Renal cortex interstitium (tissue), 11 donors: ENCODE measurements around the gene MBD4. TPM values are rescaled to one million over a fixed set of nuclear protein-coding genes. Genes with fewer than 3 reads are reported as not detected.
"Not testable (repeated sequence)": the region's sequence is repeated elsewhere in the genome, so short reads cannot be mapped to it uniquely, and the experiment has no call there.

ENCODE experiments used
- DNase-seq, 11 donors: peaks; one replicate each; pipeline ENCODE4 v3.0.0-alpha.2; 2013; ENCODE audit warnings: low read depth in 9 of 11, low spot score in 4 of 11; ENCODE audit errors: extremely low read depth in 1 of 11
- polyA plus RNA-seq, 3 donors: library from polyadenylated mRNA; unstranded; fragments of 120-200 nt; gene quantifications; one replicate each; pipeline ENCODE4 v1.2.1, GENCODE V29; 2013; ENCODE audit not compliant: insufficient read length in 3 of 3

MBD4 gene
- polyA plus RNA-seq, 3 donors: 43.2 to 53.3 (median 49.5) TPM

DNA sequence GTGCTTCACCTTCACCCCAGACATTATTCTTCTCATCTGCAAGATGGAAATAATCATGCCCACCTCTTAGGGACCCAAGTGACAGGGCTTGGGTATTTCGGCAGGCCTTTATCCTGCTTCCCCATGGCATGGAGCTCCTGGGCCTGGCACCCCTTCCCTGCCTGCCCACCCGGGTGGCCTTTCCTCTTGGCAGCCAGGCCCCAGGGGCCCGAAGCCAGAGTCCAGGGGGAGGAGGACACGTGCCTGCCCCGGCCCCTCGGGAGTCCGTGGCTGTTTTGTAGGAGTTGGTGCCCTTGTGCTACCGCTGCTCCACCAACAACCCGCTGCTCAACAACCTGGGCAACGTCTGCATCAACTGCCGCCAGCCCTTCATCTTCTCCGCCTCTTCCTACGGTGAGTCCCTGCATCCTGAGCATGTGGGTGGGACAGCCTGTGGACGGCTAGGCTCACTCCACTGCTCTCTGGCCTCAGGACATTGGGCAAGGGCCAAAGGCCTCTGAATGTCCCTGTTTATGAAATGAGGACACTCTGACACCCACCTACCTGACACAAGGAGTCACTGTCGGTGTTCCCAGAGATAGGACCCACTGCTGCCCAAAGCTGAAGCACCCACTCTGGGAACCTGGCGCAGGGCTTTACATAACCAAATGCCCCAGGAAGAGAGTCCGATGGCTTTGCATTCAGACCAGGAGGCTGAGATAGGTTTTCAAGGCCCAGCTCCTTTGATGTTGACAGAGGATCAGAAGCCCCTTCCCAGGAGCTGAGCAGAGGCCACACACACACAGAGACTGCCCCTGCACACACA lies 45.8 kb downstream of the MBD4 start:
- not testable (repeated sequence) for DNase-seq

DNA sequence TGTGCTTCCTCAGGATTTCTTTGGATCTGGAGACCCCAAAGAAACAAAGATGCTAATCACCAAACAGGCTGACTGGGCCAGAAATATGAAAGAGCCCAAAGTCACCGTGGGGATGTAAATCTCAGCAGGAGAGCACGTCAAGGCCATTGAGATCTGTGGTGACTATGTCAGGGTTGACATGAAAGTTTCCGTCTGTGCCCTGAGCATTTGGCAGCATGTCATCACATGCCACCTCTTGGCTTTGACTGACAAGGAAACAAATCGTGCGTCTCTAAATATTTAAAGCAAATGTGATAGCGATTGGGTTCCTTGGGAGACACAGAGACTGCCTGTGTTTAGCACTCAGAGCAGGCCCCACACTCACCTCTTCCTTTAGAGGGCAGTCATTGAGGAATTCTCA lies 46.5 kb downstream of the MBD4 start:
- DNase-seq: no peak

DNA sequence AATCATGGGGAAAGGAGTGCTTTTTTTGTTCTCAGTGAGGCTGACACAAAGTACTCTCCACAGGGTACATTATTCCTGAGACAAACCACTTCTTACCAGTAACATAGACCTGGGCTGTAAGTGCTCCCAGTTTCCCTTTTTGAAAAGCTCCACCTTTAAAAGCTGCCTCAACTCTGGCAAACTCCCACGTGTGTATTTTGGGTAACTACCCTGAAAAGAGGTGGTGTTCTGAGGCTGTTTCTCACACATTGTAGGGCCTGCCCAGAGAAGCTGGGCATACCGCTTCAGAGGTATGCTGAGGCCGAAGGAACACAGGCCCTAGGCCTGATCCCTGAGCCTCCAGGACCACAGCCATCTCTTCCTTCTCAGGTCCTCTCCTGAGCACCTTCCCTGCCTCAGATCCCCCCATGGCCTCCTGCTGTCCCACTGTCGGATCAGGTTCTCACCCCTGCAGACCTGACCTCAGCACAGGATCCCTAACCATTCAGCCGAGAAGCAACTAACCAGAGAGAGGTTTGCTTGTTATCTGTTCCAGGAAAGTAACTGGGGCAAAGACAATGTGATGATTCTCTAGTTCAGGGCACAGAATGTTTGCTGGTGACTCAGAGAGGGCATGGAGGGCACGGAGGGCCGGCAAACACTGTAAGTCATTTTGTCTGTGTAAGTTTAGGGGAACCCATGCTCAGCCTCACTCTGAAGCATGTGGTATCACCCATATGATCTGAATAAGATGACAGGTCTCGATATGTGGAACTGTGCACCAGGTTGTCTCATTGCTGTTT lies 47.5 kb downstream of the MBD4 start:
- not testable (repeated sequence) for DNase-seq

DNA sequence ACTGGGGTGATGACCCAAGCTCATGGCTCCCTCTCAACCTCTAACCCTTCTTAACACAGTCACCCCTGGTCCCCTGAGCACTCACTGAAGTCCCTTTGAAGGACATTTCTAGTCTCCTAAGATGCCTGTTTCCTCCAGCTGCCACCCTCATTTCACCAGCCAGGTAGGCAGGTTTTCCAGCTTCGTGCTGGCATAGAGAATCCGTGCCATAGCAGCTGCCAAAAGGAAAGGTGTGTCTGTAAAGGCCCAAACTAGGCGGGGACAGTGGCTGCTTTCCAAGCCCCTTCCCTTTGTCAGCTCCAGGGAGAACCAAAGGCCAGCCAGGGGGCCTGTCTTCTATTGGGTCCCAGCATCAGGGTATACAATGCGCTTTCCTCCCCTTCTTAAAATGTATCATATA lies 48.2 kb downstream of the MBD4 start:
- not testable (repeated sequence) for DNase-seq

DNA sequence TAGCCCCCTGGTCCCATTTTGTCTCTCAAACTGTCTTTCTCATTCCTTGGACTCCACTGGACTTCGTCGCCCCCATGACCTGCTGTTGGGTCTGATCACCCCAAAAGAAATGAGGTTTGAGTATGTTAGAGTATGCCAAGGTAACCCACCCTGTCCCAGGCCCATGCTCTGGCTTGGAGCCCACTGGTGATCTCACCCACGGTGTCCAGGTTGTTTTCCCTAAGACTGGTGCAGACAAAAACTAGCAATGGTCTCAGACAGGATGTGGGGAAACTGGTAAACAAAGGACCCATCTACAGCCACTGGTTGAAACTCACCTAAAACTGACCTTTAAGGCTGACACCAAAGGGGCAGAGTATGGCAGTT lies 50.2 kb downstream of the MBD4 start:
- DNase-seq: no peak

DNA sequence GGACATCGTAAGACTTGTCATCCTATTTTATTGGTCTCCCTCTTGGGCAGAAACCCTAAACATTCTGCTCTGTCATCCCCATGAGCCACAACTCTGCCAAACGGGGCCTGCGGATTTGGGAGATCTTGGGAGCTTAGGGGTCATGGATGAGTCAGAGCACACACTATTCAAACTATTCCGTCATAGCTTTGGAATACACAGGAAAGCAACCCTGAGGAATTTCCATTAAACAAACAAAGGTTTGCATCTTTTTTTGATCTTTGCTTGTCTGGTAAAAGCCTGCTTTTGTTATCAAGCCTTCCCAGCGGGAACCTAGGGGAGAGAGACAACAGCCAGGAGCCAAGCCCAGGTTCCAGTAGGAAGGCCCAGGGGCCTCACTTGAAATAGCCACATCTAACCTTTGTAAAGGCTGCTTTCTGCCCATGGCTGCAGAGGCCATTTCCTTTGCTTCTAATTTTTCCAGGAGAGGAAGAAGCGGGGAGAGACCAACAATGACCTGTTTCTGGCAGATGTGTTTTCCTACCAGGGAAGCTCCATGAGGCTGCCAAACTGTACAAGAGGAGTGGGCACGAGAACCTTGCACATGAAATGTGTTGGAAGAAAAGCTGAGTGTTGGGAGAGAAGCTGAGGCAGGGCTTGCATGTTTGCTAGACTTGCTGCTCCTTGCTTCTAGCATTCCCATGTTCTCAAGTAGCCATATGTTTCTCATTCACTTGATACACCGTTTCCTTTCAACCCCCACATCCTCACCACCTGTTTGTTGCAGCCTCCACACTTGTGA lies 50.8 kb downstream of the MBD4 start:
- DNase-seq: not testable (repeated sequence)

DNA sequence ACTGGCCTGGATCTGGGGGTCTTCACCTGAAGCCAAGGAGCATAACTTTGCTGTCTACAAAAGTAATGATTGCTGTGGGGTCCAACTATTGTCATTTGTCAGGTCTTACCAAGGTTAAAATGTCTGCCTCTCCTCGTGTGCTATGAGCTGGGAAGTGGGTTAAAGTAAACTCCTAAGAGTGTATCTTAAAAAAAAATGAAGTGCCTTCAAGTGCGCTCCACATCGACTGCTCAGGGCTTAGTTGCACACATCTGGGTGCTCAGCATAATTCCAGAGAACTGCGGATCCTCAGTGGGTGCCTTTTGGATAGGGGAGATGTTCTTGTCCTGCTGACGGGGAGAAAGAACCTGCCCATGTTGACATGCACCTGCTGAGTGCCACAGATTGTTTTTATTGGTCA lies 52.3 kb downstream of the MBD4 start:
- DNase-seq: no peak

DNA sequence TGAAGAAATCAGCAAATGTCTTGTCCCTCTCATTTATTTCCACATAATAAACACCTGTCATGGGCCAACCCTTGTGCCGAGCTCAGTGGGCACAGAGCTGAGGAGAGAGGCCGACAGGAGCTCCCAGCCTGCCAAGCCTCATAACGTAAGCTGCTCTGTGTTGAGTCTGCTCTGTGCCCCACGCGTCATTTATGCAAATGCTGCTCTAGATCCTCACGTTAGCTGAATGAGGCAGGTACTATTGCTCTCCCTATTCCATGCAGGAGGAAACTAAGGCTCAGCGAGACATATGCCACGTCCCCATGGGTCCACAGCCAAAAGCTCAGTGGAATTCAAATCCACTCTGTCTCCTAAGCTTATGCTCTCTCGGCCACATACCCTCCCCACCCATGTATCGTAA lies 52.8 kb downstream of the MBD4 start:
- DNase-seq: no peak

DNA sequence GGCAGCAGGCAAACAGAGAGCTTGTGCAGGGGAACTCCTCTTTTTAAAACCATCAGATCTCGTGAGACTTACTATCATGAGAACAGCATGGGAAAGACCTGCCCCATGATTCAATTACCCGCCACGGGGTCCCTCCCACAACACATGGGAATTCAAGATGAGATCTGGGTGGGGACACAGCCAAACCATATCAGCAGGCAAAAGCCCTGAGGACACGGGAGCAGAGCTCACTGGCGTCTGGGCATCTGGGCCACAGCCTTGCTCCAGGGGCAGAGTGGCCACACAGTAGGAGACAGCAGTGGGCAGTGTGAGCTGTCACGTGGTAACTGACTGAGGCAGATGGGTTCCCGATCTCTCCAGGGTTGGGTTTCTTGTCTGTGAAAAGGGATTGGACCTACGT lies 54.2 kb downstream of the MBD4 start:
- not testable (repeated sequence) for DNase-seq

DNA sequence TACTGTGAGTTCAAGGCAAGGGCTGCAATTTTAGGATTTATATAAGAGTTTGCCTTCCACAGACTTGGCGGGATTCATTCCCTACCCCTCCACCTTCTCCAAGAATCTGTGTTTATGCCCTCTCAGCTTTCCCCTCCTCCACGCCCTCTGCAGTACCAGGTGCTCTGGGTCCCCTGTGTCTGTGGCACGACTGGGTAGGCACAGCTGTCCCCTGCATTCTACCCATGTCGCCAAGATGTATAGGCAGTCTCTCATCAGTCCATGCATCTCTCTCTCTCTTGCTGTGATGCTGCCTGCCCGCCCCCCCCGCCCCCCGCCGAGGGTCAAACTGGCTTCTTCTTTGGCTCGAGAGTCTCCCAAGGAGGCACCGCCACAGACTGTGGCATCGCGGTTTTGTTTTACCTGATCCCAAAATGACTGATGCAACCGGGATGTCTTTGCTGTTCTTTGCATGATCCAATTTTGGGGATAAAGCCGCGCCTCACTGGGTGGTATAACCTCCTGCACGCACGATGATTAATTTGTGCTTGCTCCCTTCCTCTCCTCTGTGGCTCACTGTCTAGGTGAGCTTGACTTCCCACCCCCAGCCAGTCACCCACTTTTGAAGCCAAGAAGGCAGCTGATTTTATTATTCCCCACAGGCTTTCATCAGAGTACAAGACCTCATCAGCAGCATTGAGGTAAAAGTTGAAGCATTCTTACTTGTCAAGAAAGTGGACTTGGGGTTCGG lies 55.0 kb downstream of the MBD4 start:
- DNase-seq: no peak

DNA sequence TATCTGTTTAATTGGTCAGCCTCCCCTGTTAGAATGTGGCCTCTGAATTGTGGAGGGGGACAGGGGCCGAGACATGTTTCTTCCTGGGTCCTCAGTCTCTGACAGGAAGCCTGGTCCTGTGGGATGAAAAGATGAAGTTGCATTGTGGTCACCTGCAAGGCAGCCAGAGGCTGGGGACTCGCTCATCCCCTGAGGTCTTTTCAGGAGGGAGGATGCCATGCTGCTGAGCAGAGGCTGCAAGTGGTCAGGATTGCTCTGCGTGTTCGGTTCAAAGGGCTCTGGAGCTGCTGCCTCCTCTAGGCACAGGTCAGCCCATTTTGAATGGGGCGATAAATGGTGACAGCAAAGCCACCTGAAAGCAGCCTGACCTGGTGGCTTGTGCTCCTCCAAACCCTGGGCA lies 55.6 kb downstream of the MBD4 start:
- not testable (repeated sequence) for DNase-seq

DNA sequence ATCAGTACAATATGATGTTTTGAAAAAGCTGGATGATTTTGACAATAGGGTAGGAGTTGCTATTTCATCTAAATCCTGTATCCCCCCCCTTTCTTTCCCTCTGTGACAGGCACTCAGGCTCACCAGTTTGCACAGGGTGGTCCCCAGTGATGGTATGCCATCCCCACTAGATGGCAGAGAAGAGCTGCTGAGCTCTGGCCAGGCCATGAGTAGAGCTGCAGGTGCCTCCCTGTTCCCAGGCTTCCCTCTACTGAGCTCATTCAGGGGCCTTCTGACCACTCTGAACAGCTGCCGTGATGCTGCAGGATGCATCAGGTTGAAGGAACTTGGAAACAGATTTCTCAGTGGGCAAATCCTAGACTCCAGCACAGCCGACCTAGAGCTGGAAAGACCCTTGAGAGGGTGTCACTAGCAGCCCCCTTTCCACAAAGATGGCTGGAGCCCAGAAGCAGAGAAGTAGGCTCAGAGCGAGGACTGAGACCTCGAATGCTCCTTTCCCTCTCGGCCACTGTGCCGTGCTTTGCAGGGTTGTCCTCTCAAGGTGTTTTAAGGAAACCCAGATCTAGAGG lies 56.4 kb downstream of the MBD4 start:
- peak in 9 of 11 donors; percentile 22 to 53 (median 38) for DNase-seq

DNA sequence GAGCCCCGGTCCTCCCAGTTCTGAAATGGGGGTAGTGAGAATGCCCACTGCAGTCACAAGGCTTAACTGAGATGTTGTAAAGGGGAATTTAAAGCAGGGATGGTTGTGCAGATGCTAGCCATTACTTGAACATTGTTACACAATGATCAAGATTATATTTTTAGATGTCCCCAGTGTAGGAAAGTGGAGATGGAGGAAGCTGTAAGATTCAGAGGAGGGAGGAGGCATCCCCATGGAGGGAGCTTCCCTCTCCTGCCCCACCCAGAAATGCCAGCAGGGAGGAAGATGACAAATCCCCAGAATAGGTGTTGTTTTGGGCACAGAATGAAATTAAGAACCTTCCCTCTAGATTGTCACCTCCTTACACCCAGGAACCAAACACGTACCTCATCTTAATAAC lies 57.4 kb downstream of the MBD4 start:
- no peak for DNase-seq

Other genes starting within 250 kb of the MBD4 start
- 100 to 1,000 TPM; 161 to 170 (median 167) TPM for gene COPG1, start 190.3 kb downstream of the MBD4 start, polyA plus RNA-seq
- gene HMCES, start 161.1 kb downstream of the MBD4 start, polyA plus RNA-seq: 10 to 100 TPM; 47.0 to 56.5 (median 55.9) TPM
- gene EFCAB12, start 11.3 kb downstream of the MBD4 start, polyA plus RNA-seq: 1 to 10 TPM; 3.6 to 7.2 (median 3.7) TPM
- gene IFT122, start 276 bp upstream of the MBD4 start, polyA plus RNA-seq: 10 to 100 TPM; 51.3 to 63.6 (median 62.5) TPM
- gene RHO, start 88.7 kb upstream of the MBD4 start, polyA plus RNA-seq: under 1 TPM; 0.04 to 0.09 (median 0.08) TPM
- not detected for gene H1-8, start 103.2 kb upstream of the MBD4 start, polyA plus RNA-seq
- gene PLXND1, start 166.7 kb upstream of the MBD4 start, polyA plus RNA-seq: 100 to 1,000 TPM; 124 to 153 (median 144) TPM